ENCODE data around the gene SENP7.

DNA sequence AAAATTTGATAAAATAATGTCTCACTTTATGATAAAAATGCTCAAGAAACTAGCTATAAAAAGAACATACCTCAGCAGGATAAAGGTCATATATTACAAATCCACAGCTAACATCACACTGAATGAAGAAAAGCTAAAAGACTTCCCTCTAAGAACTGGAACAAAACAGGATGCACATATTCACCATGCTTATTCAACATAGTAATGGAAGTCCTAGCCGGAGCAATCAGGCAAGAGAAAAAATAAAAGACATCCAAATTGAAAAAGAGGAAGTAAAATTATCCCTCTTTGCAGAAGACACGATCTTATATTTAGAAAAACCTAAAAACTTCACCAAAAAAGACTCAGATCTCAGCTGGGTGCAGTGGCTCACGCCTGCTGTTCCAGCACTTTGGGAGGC lies 34.0 kb downstream of the SENP7 start:
- TF ChIP-seq EZH2phosphoT487 (IDR thresholded peaks at IDR 0.05; ENCODE audit: borderline replicate concordance): no peak
- no peak for TF ChIP-seq POLR2AphosphoS5 (IDR thresholded peaks at IDR 0.05; ENCODE audit: low read depth, low read length)
- TF ChIP-seq, protein P1, sequence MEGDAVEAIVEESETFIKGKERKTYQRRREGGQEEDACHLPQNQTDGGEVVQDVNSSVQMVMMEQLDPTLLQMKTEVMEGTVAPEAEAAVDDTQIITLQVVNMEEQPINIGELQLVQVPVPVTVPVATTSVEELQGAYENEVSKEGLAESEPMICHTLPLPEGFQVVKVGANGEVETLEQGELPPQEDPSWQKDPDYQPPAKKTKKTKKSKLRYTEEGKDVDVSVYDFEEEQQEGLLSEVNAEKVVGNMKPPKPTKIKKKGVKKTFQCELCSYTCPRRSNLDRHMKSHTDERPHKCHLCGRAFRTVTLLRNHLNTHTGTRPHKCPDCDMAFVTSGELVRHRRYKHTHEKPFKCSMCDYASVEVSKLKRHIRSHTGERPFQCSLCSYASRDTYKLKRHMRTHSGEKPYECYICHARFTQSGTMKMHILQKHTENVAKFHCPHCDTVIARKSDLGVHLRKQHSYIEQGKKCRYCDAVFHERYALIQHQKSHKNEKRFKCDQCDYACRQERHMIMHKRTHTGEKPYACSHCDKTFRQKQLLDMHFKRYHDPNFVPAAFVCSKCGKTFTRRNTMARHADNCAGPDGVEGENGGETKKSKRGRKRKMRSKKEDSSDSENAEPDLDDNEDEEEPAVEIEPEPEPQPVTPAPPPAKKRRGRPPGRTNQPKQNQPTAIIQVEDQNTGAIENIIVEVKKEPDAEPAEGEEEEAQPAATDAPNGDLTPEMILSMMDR (IDR thresholded peaks at IDR 0.05 in 2 of 3, conservative IDR thresholded peaks at IDR 0.05 in 1 of 3; ENCODE audit: borderline replicate concordance in 1 of 3, insufficient read depth in 1 of 3, low read depth in 2 of 3, low read length in 2 of 3): no peak
- no peak for TF ChIP-seq EZH2 (IDR thresholded peaks at IDR 0.05)
- TF ChIP-seq SIN3A (IDR thresholded peaks at IDR 0.05; ENCODE audit: low read depth): no peak
- TF ChIP-seq, protein P2, sequence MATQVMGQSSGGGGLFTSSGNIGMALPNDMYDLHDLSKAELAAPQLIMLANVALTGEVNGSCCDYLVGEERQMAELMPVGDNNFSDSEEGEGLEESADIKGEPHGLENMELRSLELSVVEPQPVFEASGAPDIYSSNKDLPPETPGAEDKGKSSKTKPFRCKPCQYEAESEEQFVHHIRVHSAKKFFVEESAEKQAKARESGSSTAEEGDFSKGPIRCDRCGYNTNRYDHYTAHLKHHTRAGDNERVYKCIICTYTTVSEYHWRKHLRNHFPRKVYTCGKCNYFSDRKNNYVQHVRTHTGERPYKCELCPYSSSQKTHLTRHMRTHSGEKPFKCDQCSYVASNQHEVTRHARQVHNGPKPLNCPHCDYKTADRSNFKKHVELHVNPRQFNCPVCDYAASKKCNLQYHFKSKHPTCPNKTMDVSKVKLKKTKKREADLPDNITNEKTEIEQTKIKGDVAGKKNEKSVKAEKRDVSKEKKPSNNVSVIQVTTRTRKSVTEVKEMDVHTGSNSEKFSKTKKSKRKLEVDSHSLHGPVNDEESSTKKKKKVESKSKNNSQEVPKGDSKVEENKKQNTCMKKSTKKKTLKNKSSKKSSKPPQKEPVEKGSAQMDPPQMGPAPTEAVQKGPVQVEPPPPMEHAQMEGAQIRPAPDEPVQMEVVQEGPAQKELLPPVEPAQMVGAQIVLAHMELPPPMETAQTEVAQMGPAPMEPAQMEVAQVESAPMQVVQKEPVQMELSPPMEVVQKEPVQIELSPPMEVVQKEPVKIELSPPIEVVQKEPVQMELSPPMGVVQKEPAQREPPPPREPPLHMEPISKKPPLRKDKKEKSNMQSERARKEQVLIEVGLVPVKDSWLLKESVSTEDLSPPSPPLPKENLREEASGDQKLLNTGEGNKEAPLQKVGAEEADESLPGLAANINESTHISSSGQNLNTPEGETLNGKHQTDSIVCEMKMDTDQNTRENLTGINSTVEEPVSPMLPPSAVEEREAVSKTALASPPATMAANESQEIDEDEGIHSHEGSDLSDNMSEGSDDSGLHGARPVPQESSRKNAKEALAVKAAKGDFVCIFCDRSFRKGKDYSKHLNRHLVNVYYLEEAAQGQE (IDR thresholded peaks at IDR 0.05; ENCODE audit: low read depth): no peak
- TF ChIP-seq ZNF274 (IDR thresholded peaks at IDR 0.05; ENCODE audit: low read depth, low read length): no peak
- no peak for TF ChIP-seq POLR2A (IDR thresholded peaks at IDR 0.05; ENCODE audit: borderline replicate concordance, extremely low read depth, insufficient read depth, insufficient read length)
- no peak for TF ChIP-seq SP1 (IDR thresholded peaks at IDR 0.05; ENCODE audit: low read depth)
- TF ChIP-seq, protein P3, sequence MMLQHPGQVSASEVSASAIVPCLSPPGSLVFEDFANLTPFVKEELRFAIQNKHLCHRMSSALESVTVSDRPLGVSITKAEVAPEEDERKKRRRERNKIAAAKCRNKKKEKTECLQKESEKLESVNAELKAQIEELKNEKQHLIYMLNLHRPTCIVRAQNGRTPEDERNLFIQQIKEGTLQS (IDR thresholded peaks at IDR 0.05): no peak
- TF ChIP-seq JUND (IDR thresholded peaks at IDR 0.05): no peak
